ENCODE results near the gene DDIT4L.

DNA sequence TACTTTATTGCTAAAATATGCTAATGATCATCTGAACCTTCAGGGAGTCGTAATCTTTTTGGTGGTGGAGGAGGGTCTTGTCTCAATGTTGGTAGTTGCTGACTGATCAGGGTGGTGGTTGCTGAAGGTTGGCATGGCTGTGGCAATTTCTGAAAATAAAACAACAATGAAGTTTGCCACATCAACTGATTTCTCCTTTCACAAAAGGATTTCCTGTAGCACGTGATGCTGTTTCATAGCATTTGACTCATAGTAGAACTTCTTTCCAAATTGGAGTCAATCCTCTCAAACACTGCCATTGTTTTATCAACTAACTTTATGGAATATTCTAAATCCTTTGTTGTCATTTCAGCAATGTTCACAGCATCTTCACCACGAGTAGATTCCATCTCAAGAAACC lies 19.3 kb downstream of the DDIT4L start:
- TF ChIP-seq POLR2A (IDR thresholded peaks at IDR 0.05) (no peak), POLR2AphosphoS5 (IDR thresholded peaks at IDR 0.05) (no peak)
